ACHN (cell line): ENCODE measurements around the gene RNF14.
"Not testable (repeated sequence)": the region's sequence is repeated elsewhere in the genome, so short reads cannot be mapped to it uniquely, and the experiment has no call there.

Source experiments
- DNase-seq: peaks from one replicate; pipeline ENCODE4 v3.0.0-alpha.2; 2015
- in situ Hi-C: cut with HindIII; loops from 2 replicates; pipeline ENCODE4 v1.10.0; 2017; ENCODE audit warnings: low sequenced_read_pairs, low pct_ligation_motif_present, low pct_unique_long_range_greater_than_20kb

The RNF14 gene

GRCh38 chr5:141968914-141969608 lies at the start of gene RNF14:
RNF14 (plus strand) TSS chr5:141969105; CDS start chr5:141973589, 4,484 bp downstream.
- in situ Hi-C loops: no loop called here
- DNase-seq: peak; percentile 92

- DNase-seq: no peak
- in situ Hi-C loops: no loop called here
Measured at GRCh38 chr5:141919218-141920119, 49.4 kb upstream of the RNF14 start.

- in situ Hi-C loops: no loop called here
Measured at GRCh38 chr5:141920771-141921170, 48.1 kb upstream of the RNF14 start.

GRCh38 chr5:141922827-141923447 lies 46.0 kb upstream of the RNF14 start:
- in situ Hi-C loops, DNase-seq: not testable (repeated sequence)

More at GRCh38 chr5:141920771-141921170, 48.1 kb upstream of the RNF14 start:
- DNase-seq: no peak

- in situ Hi-C loops: no loop called here
- DNase-seq: peak; percentile 90
Measured at GRCh38 chr5:141923448-141924313, 45.2 kb upstream of the RNF14 start, which contains the start of gene DELE1. DELE1 (plus strand) TSS chr5:141923871; CDS start chr5:141923942, 71 bp downstream.

- no peak for DNase-seq
- in situ Hi-C loops: no loop called here
Measured at GRCh38 chr5:141926434-141926833, 42.5 kb upstream of the RNF14 start.

GRCh38 chr5:141928051-141928450 lies 40.9 kb upstream of the RNF14 start:
- in situ Hi-C loops: no loop called here
- DNase-seq: no peak

- no peak for DNase-seq
- in situ Hi-C loops: no loop called here
Measured at GRCh38 chr5:141929398-141930058, 39.4 kb upstream of the RNF14 start.

GRCh38 chr5:141931694-141932093 lies 37.2 kb upstream of the RNF14 start:
- DNase-seq: no peak
- in situ Hi-C loops: no loop called here

GRCh38 chr5:141933151-141933550 lies 35.8 kb upstream of the RNF14 start:
- in situ Hi-C loops: no loop called here

GRCh38 chr5:141934099-141934844 lies 34.6 kb upstream of the RNF14 start:
- in situ Hi-C loops: no loop called here

More at GRCh38 chr5:141933151-141933550, 35.8 kb upstream of the RNF14 start:
- no peak for DNase-seq

GRCh38 chr5:141935538-141935937 lies 33.4 kb upstream of the RNF14 start:
- DNase-seq: no peak
- in situ Hi-C loops: no loop called here

More at GRCh38 chr5:141934099-141934844, 34.6 kb upstream of the RNF14 start:
- no peak for DNase-seq

GRCh38 chr5:141940695-141941271 lies 28.1 kb upstream of the RNF14 start:
- DNase-seq: no peak
- in situ Hi-C loops: no loop called here

- in situ Hi-C loops: no loop called here
- no peak for DNase-seq
Measured at GRCh38 chr5:141941307-141941706, 27.6 kb upstream of the RNF14 start.

GRCh38 chr5:141941779-141942178 lies 27.1 kb upstream of the RNF14 start:
- DNase-seq: no peak

GRCh38 chr5:141942185-141942857 lies 26.6 kb upstream of the RNF14 start:
- in situ Hi-C loops: no loop called here
- DNase-seq: no peak

More at GRCh38 chr5:141941779-141942178, 27.1 kb upstream of the RNF14 start:
- in situ Hi-C loops: no loop called here
